ACC112 (cell line): Measurements from ENCODE around the gene DGKB.
"Not testable (repeated sequence)": the region's sequence is repeated elsewhere in the genome, so short reads cannot be mapped to it uniquely, and the experiment has no call there.

Source experiments
- H2AFZ ChIP-seq: fragments of 200-600 bp; sonication (generic); one replicate; pipeline ENCODE4 v1.6.0; 2017; ENCODE audit warnings: antibody characterized with exemption, low read length; ENCODE audit not compliant: unreplicated experiment
- H3K27ac ChIP-seq: fragments of 200-600 bp; sonication (generic); 2 replicates; pipeline ENCODE4 v1.5.1; 2014; ENCODE audit warnings: low read depth, mild to moderate bottlenecking, antibody characterized with exemption, low read length, moderate library complexity
- H3K27me3 ChIP-seq: fragments of 200-600 bp; sonication (generic); 2 replicates; pipeline ENCODE4 v1.6.1; 2014; ENCODE audit warnings: mild to moderate bottlenecking, antibody characterized with exemption, low read length, moderate library complexity, mixed read lengths; ENCODE audit not compliant: insufficient read depth
- H3K36me3 ChIP-seq: fragments of 200-600 bp; sonication (generic); 2 replicates; pipeline ENCODE4 v1.6.1; 2016; ENCODE audit warnings: mild to moderate bottlenecking, antibody characterized with exemption, low read length, moderate library complexity, mixed read lengths; ENCODE audit not compliant: insufficient read depth
- H3K4me1 ChIP-seq: fragments of 200-600 bp; sonication (generic); one replicate; pipeline ENCODE4 v1.6.1; 2016; ENCODE audit warnings: low read length, mixed read lengths; ENCODE audit not compliant: insufficient read depth, unreplicated experiment, control insufficient read depth
- H3K4me3 ChIP-seq: fragments of 200-600 bp; sonication (generic); 2 replicates; pipeline ENCODE4 v1.5.1; 2014; ENCODE audit warnings: mild to moderate bottlenecking, low read depth, low read length
- H3K79me2 ChIP-seq: fragments of 200-600 bp; sonication (generic); one replicate; pipeline ENCODE4 v1.6.0; 2016; ENCODE audit warnings: low read length; ENCODE audit not compliant: control insufficient read depth, unreplicated experiment, insufficient read depth

Gene DGKB

GRCh38 chr7:14289957-14290356, 612.6 kb downstream of the DGKB start:
- Histone ChIP-seq H3K79me2 (no peaks in the 10 kb centered on the region), H2AFZ (no peak overlapping the region), H3K4me3 (no peak overlapping the region), H3K27ac (no peak overlapping the region), H3K4me1 (no peaks in the 10 kb centered on the region), H3K27me3 (no peaks in the 10 kb centered on the region), H3K36me3 (no peaks in the 10 kb centered on the region)

GRCh38 chr7:14288701-14289100, 613.9 kb downstream of the DGKB start:
- Histone ChIP-seq H3K4me1 (no peaks in the 10 kb centered on the region), H3K27me3 (no peaks in the 10 kb centered on the region), H3K36me3 (no peaks in the 10 kb centered on the region), H3K79me2 (no peaks in the 10 kb centered on the region), H3K4me3 (no peak overlapping the region), H3K27ac (no peak overlapping the region), H2AFZ (no peak overlapping the region)

DNA sequence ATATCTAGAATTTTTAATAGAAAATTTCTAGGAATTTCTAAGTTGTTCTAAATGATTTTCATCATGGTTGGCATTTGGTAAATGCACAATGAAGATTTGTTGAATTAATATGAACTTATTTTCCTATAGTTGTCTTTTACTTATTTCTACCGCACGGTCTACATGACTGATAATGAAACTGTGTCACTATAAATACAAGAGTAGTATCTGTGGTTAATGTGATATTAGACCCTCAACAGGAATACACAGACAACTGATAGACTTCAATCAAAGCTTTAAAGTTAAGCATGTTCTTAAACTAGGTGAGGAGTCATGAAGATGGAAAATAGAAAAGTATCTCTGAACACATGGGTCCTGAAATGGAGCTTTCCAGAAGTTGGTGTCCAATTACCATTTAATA, 615.2 kb downstream of the DGKB start:
- no peak overlapping the region for H3K27ac ChIP-seq
- H3K4me1 ChIP-seq: no peaks in the 10 kb centered on the region
- H3K79me2 ChIP-seq: no peaks in the 10 kb centered on the region

GRCh38 chr7:14286036-14286435, 616.5 kb downstream of the DGKB start:
- Histone ChIP-seq H3K27ac (no peak overlapping the region), H3K79me2 (no peaks in the 10 kb centered on the region), H3K4me1 (no peaks in the 10 kb centered on the region), H3K27me3 (no peaks in the 10 kb centered on the region), H3K36me3 (no peaks in the 10 kb centered on the region), H3K4me3 (no peak overlapping the region), H2AFZ (no peak overlapping the region)

More for the DNA sequence above, 615.2 kb downstream of the DGKB start:
- Histone ChIP-seq H2AFZ (no peak overlapping the region), H3K4me3 (no peak overlapping the region), H3K27me3 (no peaks in the 10 kb centered on the region), H3K36me3 (no peaks in the 10 kb centered on the region)

GRCh38 chr7:14279065-14279871, 623.3 kb downstream of the DGKB start:
- not testable (repeated sequence) for H3K36me3 ChIP-seq, H3K4me3 ChIP-seq, H3K27me3 ChIP-seq, H3K4me1 ChIP-seq, H2AFZ ChIP-seq, H3K27ac ChIP-seq, H3K79me2 ChIP-seq

GRCh38 chr7:14275356-14275755, 627.2 kb downstream of the DGKB start:
- Histone ChIP-seq H3K36me3 (no peaks in the 10 kb centered on the region), H3K27ac (no peak overlapping the region), H3K79me2 (no peaks in the 10 kb centered on the region), H3K4me1 (no peaks in the 10 kb centered on the region), H3K27me3 (no peaks in the 10 kb centered on the region), H3K4me3 (no peak overlapping the region), H2AFZ (no peak overlapping the region)

DNA sequence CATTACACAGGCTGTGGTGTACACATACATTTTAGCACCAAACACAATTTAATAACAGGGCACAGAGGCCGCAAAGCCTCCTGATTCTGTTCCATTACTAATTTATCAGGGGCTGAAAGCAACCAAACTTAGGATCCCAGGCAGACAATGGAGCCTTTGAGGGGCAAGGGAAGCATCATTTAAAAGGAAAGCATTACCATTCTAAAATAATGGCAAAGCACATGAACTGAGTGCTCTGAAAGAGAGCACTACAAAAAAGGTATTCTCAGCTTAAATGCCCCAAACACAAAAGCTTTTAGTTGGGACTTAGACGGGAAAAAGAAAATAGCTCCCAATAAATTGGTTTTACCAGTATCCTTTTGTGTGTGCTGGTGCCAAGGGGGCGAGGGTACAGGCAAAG, 631.1 kb downstream of the DGKB start:
- Histone ChIP-seq H3K27ac (no peak overlapping the region), H2AFZ (no peak overlapping the region), H3K27me3 (no peaks in the 10 kb centered on the region), H3K36me3 (no peaks in the 10 kb centered on the region), H3K79me2 (no peaks in the 10 kb centered on the region), H3K4me3 (no peak overlapping the region), H3K4me1 (no peaks in the 10 kb centered on the region)

GRCh38 chr7:14270099-14270498, 632.5 kb downstream of the DGKB start:
- H3K4me3 ChIP-seq: no peak overlapping the region
- no peaks in the 10 kb centered on the region for H3K27me3 ChIP-seq
- no peaks in the 10 kb centered on the region for H3K4me1 ChIP-seq
- H3K27ac ChIP-seq: no peak overlapping the region
- H2AFZ ChIP-seq: no peak overlapping the region
- H3K79me2 ChIP-seq: no peaks in the 10 kb centered on the region
- H3K36me3 ChIP-seq: no peaks in the 10 kb centered on the region

DNA sequence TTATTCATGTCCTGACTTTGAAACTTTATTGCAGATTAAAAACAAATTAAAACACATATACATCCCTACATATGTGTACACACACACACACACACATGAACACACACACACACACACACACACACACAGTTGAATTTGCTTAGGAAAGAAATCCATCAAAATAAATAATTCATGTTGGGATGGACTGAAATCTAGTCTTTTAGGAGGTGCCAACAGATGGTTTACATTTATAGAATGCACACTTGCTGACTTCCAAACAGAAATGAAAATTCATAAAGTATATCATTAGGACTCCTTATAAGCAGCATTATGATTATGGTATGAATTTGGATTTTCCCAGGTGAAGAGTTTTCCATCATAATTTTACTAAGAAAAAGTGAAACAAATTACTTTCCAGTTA, 642.5 kb downstream of the DGKB start:
- no peak overlapping the region for H3K4me3 ChIP-seq
- H3K79me2 ChIP-seq: no peaks in the 10 kb centered on the region
- H2AFZ ChIP-seq: no peak overlapping the region
- H3K36me3 ChIP-seq: no peaks in the 10 kb centered on the region
- H3K27ac ChIP-seq: no peak overlapping the region
- no peaks in the 10 kb centered on the region for H3K27me3 ChIP-seq
- H3K4me1 ChIP-seq: no peaks in the 10 kb centered on the region

GRCh38 chr7:14258861-14259260, 643.7 kb downstream of the DGKB start:
- H3K27ac ChIP-seq: no peak overlapping the region
- H2AFZ ChIP-seq: no peak overlapping the region
- H3K79me2 ChIP-seq: no peaks in the 10 kb centered on the region
- H3K4me1 ChIP-seq: no peaks in the 10 kb centered on the region
- H3K27me3 ChIP-seq: no peaks in the 10 kb centered on the region
- H3K4me3 ChIP-seq: no peak overlapping the region
- H3K36me3 ChIP-seq: no peaks in the 10 kb centered on the region

DNA sequence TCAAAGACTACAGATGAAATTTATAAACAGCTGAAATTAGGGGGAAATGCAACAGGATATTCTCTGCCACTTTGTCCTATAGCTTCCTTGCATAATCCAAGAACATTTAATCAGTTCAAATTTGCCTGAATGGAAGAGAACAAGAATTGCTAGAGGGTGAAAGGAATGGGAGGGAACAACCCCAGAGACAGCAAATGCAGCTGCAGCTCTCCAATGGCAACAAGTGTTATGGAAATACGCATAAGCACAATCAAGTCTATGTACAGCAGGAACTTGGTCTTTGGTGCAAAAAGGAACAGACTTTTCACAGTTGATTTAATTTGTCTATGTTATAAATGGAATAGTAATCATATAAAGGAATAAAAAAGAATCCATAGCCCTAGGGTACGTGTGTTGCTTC, 644.1 kb downstream of the DGKB start:
- Histone ChIP-seq H3K27me3 (no peaks in the 10 kb centered on the region), H3K27ac (no peak overlapping the region), H3K36me3 (no peaks in the 10 kb centered on the region), H3K4me1 (no peaks in the 10 kb centered on the region), H3K4me3 (no peak overlapping the region), H3K79me2 (no peaks in the 10 kb centered on the region), H2AFZ (no peak overlapping the region)
